ENCODE results near the gene CCDC34. TPM values are rescaled to one million over a fixed set of nuclear protein-coding genes. Genes with fewer than 3 reads are reported as not detected.

The CCDC34 gene
- total and polyA plus RNA-seq, 3 donors from 2014 or later: 15.2 to 40.9 (median 24.2) TPM

- no peak for DNase-seq
- Histone ChIP-seq H3K27ac (peak overlapping the region in 1 of 2 donors; percentile 19), H3K4me3 (no peak overlapping the region), H3K27me3 (no peaks in the 10 kb centered on the region), H3K4me1 (peaks cover 16% of the 10 kb centered on the region), H3K36me3 (ENCODE audit: low read depth, missing control alignments) (no peaks in the 10 kb centered on the region), H3K9me3 (no peaks in the 10 kb centered on the region)
- WGBS, 2 donors: 49 to 50% methylated on average over 8 of the region's 8 CpGs
- TF ChIP-seq POLR2A (IDR thresholded peaks at IDR 0.05): no peak
- TF ChIP-seq CTCF (IDR thresholded peaks at IDR 0.05): no peak
- intact Hi-C loops (cut with DNase I; ENCODE audit: low total_unique reads): no loop called here
Measured at GRCh38 chr11:27361649-27362431, 1.2 kb downstream of the CCDC34 start.

GRCh38 chr11:27358296-27358695, 4.7 kb downstream of the CCDC34 start:
- intact Hi-C loops (cut with DNase I; ENCODE audit: low total_unique reads): no loop called here
- 88 to 96% methylated on average over 1 of the region's 1 CpG for WGBS, 2 donors

GRCh38 chr11:27357250-27357649, 5.8 kb downstream of the CCDC34 start:
- no peaks in the 10 kb centered on the region for H3K9me3 ChIP-seq
- H3K4me1 ChIP-seq: peaks cover 12% of the 10 kb centered on the region
- no peak overlapping the region for H3K4me3 ChIP-seq
- WGBS, 2 donors: 88% methylated on average over 4 of the region's 4 CpGs
- H3K36me3 ChIP-seq (ENCODE audit: low read depth, missing control alignments): no peaks in the 10 kb centered on the region
- no peak for DNase-seq
- H3K27ac ChIP-seq: no peak overlapping the region
- no peaks in the 10 kb centered on the region for H3K27me3 ChIP-seq
- intact Hi-C loops (cut with DNase I; ENCODE audit: low total_unique reads): no loop called here
- TF ChIP-seq POLR2A (IDR thresholded peaks at IDR 0.05): no peak
- TF ChIP-seq CTCF (IDR thresholded peaks at IDR 0.05): no peak

More at GRCh38 chr11:27358296-27358695, 4.7 kb downstream of the CCDC34 start:
- no peak for TF ChIP-seq POLR2A (IDR thresholded peaks at IDR 0.05)
- TF ChIP-seq CTCF (IDR thresholded peaks at IDR 0.05): no peak
- no peak for DNase-seq
- no peak overlapping the region for H3K27ac ChIP-seq
- no peaks in the 10 kb centered on the region for H3K36me3 ChIP-seq (ENCODE audit: low read depth, missing control alignments)
- no peaks in the 10 kb centered on the region for H3K9me3 ChIP-seq
- peaks cover 12% of the 10 kb centered on the region for H3K4me1 ChIP-seq
- H3K4me3 ChIP-seq: no peak overlapping the region
- no peaks in the 10 kb centered on the region for H3K27me3 ChIP-seq

- 81 to 91% methylated on average over 5 of the region's 5 CpGs for WGBS, 2 donors
- Histone ChIP-seq H3K9me3 (no peaks in the 10 kb centered on the region), H3K36me3 (ENCODE audit: low read depth, missing control alignments) (no peaks in the 10 kb centered on the region), H3K4me3 (no peak overlapping the region), H3K27me3 (no peaks in the 10 kb centered on the region), H3K27ac (no peak overlapping the region), H3K4me1 (peaks cover 10% of the 10 kb centered on the region)
- no peak for DNase-seq
- no peak for TF ChIP-seq POLR2A (IDR thresholded peaks at IDR 0.05)
- TF ChIP-seq CTCF (IDR thresholded peaks at IDR 0.05): no peak
- intact Hi-C loops (cut with DNase I; ENCODE audit: low total_unique reads): no loop called here
Measured at GRCh38 chr11:27356624-27357222, 6.3 kb downstream of the CCDC34 start.

All from testis (tissue), 3 donors.